Stimulated activated CD8-positive, alpha-beta memory T cell treated with anti-CD3 and anti-CD28 coated beads, Interleukin-4, amount 100 ng/mL, for 1 hour (primary cell): Measurements from ENCODE around the gene MACO1.
"Not testable (repeated sequence)": the region's sequence is repeated elsewhere in the genome, so short reads cannot be mapped to it uniquely, and the experiment has no call there.

Source experiments
- DNase-seq, 2 donors: peaks; one replicate each; pipeline ENCODE4 v3.0.0-alpha.2; 2020; ENCODE audit warnings: low read depth in 2 of 2, low spot score in 1 of 2

Gene MACO1

GRCh38 chr1:25485536-25486411 lies 55.1 kb downstream of the MACO1 start:
- DNase-seq = no peak

GRCh38 chr1:25486602-25487001 lies 55.9 kb downstream of the MACO1 start:
- no peak for DNase-seq

GRCh38 chr1:25487628-25488027 lies 56.9 kb downstream of the MACO1 start:
- peak; percentile 7 to 12 for DNase-seq

GRCh38 chr1:25492323-25492722 lies 61.6 kb downstream of the MACO1 start:
- DNase-seq = no peak

GRCh38 chr1:25494952-25495351 lies 64.3 kb downstream of the MACO1 start:
- no peak for DNase-seq

- DNase-seq = no peak
Observed at GRCh38 chr1:25500694-25501093, 70.0 kb downstream of the MACO1 start.

- no peak for DNase-seq
Observed at GRCh38 chr1:25501235-25502058, 70.8 kb downstream of the MACO1 start.

- DNase-seq = no peak
Observed at GRCh38 chr1:25502957-25503356, 72.3 kb downstream of the MACO1 start.

- DNase-seq = peak; percentile 16 to 54
Observed at GRCh38 chr1:25503551-25504426, 73.1 kb downstream of the MACO1 start.

GRCh38 chr1:25504706-25505595 lies 74.3 kb downstream of the MACO1 start:
- DNase-seq = no peak

GRCh38 chr1:25505656-25506385 lies 75.1 kb downstream of the MACO1 start:
- no peak for DNase-seq

- not testable (repeated sequence) for DNase-seq
Observed at GRCh38 chr1:25506566-25507463, 76.1 kb downstream of the MACO1 start.

- DNase-seq = no peak
Observed at GRCh38 chr1:25513666-25514065, 83.0 kb downstream of the MACO1 start.

GRCh38 chr1:25515033-25515432 lies 84.3 kb downstream of the MACO1 start:
- DNase-seq = no peak

- DNase-seq = no peak
Observed at GRCh38 chr1:25516686-25517085, 86.0 kb downstream of the MACO1 start.

GRCh38 chr1:25517476-25518394 lies 87.0 kb downstream of the MACO1 start:
- no peak for DNase-seq

- DNase-seq = no peak
Observed at GRCh38 chr1:25519624-25520023, 88.9 kb downstream of the MACO1 start.
